ENCODE data around the gene RP9.
A peak's percentile ranks its signal among the peaks of the same experiment; 100 is the strongest.
"Not testable (repeated sequence)": the region's sequence is repeated elsewhere in the genome, so short reads cannot be mapped to it uniquely, and the experiment has no call there.

The RP9 gene

DNA sequence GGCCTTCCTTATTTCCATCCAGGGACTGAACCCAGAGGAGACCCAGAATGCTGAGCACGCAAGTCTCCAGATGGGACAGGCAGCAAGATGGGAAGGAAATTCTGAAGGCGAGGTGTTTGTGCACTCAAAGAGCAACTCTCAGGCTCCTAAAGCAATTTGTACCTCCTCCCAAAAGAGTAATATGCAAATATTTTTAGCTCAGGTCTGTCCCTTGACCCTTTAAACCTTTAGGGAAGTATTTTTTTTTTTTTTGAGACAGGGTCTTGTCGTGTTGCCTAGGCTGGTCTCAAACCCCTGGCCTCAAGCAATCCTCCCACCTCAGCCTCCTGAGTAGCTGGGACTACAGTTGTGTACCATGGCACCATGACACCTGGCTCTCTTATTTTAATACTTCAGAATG, 8.4 kb downstream of the RP9 start:
- DNase-seq, result no peak

DNA sequence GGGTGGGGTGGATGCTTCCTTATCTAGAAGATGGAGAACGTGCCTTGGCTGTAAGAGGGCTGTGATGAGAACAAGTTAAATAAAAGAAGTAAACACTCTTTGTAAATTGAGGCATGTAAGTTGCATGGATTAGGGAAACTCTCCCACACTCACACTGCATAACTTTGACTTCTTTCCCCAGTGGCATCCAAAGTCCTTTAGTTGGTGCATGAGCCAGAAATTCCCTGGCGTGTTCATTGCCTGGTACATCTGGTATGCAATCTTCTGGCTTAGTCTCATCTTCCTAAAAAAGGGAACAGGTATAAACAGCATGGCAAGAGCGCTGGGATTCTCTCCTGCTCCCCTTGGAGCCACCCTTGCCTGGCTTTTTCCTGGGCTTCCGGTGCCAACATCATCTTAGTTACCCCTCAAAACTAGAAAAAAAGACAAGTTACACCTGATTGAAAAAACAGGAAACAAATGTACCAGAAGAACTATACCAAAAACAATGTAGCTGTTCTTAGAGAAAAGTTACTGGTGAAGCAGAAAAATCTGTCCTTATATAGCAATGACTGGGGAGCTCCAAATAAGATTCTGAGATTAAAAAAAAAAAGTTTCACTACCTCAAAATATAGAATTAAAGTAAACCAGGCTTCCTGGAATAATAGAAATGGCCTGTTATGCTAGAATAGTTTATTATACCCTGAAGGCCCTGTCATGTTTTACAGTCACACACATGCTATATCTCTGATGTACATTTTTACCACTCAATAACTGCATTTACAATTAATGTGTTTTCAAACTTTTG, 9.9 kb downstream of the RP9 start:
- DNase-seq, result no peak

DNA sequence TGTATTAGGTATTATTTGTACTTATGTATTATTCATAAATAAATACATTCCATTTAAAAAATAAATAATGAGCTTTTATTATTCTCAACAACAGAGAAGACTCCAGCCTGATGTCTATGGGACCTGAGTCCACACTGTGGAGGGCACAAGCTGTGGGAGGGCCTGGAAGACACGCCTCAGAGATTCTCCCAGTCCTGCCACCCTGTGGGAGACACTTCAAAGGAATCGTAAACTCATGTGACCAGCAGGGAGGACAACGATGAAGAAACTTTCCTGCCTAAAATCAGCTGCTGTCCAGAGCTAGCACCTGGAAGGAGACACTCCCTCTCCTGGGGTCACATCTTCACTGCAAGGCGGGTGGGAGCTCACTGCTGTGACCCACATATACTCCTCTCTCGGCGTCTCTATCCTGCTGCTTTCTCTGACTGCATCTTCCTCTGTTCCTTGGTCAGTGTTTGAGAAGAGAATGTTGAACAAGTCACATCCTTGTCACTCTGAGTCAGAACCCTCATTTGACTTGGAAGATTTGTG, 14.4 kb downstream of the RP9 start:
- not testable (repeated sequence) for DNase-seq

DNA sequence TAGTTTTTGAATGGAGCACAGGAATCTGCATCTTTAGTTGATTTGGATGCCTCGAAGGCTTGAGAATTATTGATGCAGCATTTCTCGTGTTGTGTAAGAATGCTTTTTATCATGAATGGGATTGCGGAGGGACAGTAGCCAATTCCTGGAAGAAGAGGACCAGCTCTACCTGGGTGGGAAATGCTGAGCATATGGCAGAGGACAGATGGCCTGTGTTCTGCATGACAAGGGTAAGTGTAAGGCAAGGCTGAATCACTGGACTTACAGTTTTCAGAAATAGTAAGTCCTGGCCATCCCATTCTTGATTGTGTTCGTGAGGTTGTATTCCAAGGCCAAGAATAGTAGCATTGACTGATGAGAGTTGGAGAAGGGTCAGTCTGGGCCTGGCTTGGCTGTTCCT, 15.9 kb downstream of the RP9 start:
- DNase-seq, result no peak

DNA sequence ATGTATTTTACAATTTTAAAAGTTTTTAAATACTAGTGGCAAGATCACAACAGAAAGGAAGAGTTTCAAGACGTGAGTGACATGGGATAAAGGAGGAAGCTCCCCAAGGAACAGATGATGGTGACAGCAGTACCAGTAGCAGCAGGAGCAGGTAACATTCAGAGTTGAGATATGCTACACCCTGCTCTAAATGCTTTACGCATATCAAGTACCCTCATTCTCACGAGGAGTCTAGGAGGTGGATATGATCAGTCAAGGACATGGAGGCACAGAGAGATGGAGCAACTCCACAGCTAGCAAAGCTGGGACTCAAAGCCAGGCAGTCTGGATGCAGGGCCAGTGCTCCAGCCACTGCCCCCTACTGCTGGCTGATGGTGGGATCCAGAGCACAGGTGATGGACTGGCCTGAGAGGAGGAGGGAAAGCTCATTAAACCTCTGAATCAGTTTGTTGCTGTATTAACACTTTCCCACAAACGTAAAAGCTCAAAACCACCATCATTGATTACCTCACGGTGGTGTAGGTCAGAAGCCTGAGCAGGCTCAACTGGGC, 17.5 kb downstream of the RP9 start:
- no peak for DNase-seq

DNA sequence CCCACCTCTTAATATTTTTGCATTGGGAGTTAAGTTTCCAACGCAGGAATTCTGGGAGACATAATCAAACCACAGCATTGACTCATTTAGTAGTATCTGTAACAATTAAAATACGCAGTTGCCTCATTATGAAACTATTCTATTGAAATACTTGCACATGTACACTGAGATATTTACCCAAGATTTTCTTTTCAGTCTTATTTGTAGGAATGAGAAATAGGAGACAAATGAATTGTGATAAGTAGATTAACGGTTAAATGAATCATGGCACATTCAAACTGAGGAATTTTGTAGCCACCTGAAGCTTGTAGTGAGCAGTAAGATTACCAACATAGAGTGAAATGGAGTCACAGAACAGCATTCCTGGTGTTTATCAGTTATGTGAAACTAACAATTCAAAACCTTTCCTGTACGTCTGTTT, 18.1 kb downstream of the RP9 start:
- DNase-seq, result no peak

DNA sequence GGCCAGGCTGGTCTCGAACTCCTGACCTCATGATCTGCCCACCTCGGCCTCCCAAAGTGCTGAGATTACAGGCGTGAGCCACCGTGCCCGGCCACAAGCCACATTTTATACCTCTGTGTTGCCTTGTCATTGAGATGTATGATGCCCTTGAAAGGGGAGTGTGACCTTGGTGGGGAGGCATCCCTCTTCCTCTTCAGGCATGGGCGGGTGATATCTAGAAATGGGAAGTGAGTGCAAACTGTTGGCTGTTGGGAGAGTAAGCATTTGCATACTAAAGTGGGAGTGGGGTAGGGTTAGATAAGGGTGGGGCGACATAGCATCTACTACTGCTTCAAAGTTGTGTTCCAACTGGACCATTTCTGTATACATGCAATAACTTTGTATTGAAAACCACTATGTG, 20.1 kb downstream of the RP9 start:
- DNase-seq, result no peak

DNA sequence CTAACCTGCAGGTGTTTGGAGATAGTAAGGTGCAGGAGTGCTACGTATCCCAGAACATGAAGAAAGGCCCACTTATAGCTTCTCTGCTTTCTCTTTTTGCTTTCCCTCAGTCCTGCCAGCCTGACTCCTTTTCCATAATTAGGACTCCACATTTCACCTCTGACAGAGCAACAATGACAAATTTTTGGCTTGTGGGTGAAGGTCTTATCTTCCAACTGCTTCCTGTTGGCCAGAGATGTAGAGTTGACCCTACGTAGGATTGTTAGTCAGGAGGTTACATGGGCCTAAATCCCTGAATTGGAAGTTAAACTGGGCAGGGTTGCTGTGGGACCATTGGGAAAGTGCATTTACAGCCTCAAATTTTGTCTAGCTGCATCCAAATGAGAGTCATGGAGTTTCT, 21.3 kb downstream of the RP9 start:
- DNase-seq, result no peak

DNA sequence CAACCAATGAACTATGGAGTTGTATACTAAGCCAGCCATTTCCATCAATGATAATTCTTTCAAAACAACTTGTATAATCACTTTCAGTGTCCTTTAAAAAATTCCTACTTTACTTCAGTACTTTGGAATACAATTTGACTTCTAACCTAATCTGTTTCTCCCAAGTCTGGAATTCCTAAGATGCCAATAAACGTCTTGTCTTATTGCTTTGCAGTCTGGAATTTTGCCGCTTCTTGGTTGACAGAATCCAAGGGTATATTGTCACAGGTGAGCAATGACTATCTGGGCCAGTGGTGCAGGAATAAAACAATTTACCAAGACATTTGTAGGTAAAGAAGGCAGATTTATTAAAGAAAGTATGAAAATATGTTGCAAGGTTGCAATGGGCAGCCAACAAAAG, 21.8 kb downstream of the RP9 start:
- DNase-seq, result no peak

DNA sequence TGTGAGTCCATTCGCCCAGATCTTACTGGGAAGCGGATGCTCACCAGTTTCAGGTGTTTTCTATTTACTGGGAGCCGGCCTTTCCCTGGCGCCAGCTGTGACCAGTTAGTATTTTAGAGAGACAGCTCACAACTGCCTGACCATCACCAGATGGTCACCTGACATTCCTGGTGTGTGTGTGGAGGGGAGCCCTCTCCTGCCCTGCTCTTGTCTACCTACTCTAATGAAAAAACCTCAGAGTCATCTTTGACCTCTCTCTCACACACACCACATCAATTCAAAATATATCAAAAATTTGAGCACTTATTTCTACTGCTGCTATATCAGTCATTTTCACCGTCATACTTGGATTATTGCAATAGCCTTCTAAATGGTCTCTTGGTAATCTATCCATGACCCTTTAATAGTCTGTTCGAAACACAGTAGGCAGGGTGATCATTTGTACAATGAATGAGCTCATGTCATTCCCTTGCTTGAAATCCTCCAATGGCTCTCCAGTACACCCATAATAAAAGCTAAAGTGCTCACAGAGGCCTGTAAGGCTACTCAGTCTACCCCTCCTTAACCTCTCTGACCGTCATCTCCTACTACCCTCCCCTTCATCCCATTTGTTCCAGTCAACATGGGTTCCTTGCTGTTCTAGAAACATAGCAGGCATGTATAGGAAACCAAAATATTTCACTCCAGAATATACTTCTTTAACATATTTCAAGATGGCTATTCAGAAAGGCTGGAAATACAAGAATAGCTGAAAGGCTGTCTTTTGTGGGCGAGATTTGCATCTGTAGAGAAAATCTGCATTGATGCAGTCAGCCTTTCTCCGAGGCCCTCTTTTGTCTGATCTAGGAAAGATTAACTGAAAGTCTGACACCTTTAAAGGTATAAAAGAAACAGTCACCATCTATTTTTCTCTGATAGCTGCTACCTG, 29.2 kb downstream of the RP9 start:
- DNase-seq, result no peak

DNA sequence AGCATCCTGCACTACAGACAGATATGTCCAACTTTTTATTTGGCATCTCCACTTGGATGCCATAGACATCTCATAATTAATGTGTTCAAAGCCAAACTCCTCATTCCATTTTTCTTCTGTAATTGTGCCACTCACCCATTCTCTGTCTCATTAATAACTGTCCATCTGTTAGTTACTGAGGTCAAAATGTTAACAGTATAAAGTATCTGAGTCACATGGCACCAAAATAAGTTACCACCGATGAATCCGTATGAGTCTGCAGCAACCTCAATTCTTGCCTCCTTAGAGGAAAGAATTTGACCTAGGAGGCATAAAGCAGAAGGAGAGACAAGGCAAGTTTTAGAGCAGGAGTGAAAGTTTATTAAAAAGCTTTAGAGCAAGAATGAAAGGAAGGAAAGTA, 30.1 kb downstream of the RP9 start:
- no peak for DNase-seq

DNA sequence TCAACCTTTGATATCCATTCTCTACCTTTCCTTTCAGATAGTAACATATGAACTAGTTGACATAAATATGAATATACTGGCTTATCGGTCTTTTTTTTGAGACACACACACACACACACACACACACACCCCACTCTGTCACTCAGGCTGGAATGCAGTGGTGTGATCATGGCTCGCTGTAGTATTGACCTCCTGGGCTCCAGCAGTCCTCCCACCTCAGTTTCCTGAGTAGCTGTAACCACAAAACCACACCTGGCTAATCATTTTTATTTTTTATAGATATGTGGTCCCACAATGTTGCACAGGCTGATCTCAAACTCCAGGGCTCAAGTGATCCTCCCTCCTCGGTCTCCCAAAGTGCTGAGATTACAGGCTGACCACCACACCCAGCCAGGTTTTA, 32.5 kb downstream of the RP9 start:
- no peak for DNase-seq

DNA sequence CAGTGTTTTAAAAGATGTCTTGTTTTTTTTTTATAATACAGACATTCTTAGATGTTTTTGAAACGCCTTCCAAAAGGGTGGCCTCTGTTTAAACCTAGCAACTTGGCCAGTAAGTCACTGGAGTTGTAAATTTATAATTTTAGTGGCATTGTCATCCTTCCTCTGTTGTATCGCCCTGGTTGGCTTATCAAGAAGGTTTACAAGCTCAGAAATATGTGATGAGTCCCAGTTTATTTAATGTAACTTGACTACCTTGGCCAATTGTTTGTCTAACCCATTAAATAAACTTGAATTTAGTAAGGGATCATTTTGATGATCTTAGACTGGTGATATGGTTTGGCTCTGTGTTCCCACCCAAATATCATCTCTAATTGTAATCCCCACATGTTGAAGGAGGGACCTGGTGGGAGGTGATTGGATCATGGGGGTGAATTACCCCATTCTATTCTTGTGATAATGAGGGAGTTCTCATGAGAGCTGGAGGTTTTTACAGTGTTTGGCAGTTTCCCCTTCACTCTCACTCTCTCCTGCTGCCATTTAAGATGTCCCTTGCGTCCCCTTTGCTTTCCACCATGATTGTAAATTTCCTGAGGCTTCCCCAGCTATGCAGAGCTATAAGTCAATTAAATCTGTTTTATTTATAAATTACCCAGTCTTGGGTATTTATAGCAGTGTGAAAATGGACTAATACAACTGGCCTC, 33.2 kb downstream of the RP9 start:
- no peak for DNase-seq

DNA sequence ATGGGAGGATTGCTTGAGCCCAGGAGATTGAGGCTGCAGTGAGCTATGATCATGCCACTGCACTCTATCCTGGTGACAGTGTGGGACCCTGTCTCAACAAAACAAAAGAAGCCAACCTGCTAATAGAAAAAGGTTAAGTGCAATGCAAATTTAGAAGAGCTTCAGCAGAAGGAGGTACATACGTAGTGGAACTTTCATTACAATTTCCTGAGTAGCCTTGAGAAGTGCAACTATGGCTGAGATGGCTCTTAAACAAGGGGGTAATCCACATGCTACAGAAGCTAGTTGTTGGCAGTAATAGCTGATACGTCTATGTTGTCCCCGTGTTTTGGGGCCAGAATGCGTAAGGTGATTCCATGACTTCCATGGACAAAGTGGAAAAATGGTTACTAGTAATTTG, 36.0 kb downstream of the RP9 start:
- no peak for DNase-seq

DNA sequence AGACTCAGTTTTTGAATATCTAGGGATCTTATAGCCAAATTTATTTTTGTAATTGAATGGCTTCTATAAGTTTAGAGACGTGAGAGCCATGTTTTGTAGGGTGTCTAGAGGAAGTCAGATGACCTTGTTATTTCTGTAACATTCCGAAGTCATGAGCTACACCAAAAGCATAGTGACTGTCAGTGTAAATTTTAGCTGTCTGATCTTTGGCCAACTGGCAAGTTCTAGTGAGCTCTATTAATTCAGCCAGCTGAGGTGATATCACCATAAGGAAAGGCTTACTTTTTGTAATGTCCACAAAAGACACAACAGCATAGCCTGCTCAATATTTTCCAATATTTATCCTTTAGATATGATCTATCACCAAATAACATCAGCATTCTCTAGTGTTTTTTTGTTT, 36.7 kb downstream of the RP9 start:
- DNase-seq, result no peak

DNA sequence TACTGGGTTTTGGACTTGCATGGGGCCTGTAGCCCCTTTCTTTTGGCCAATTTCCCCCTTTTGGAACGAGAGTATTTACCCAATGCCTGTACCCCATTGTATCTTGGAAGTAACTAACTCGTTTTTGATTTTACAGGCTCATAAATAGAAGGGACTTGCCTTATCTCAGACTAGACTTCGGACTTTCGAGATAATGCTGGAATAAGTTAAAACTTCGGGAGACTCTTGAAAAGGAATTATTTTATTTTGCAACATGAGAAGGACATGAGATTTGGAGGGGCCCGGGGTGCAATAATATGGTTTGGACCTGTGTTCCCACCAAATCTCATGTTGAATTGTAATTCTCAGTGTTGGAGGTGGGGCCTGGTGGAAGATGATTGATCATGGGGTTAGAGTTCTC, 38.4 kb downstream of the RP9 start:
- DNase-seq, result no peak

DNA sequence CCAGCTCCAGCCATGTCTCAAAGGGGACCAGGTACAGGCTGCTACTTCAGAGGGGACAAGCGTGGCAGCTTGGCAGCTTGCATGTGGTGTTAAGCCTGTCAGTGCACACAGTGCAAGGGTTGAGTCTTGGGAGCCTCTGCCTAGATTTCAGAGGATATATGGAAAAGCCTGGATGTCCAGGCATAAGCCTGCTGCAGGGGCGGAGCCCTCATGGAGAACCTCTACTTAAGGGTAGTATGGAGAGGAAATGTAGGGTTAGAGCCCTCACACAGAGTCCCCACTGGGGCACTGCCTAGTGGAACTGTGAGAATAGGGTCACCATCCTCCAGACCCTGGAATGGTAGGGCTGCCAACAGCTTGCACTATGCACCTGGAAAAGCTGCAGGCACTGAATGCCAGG, 38.9 kb downstream of the RP9 start:
- DNase-seq, result no peak

DNA sequence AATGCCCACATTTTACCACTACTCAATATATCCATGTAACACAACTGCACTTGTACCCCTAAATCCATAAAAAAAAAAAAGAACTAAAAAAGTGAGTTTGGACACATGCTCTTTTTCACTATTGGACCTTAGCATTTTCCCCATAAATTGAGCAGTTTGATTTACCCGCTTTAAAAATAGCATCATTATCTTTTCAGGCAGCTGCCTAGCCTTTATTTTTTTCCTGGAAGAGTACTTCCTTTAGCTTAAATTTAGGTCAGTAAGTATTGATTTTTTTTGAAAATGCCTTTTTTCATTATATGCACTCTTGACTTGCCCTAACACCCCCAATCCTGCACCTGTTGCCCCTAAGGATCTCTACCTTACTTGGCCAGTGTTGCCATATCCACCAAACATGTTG, 41.3 kb downstream of the RP9 start:
- no peak for DNase-seq

DNA sequence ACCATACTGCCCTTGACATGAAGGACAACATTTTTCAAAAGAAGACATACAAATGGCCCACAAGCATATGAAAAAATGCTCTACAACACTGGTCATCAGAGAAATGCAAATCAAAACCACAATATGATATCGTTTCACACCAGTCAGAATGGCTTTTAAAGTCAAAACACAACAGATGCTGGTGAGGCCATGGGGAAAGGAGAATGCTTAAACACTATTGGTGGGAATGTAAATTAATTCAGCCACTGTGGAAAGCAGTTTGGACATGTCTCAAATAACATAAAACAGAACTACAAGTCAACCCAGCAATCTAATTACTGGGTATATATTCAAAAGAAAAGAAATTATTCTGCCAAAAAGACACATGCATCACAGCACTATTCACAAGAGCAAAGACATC, 42.4 kb downstream of the RP9 start:
- DNase-seq, result no peak

DNA sequence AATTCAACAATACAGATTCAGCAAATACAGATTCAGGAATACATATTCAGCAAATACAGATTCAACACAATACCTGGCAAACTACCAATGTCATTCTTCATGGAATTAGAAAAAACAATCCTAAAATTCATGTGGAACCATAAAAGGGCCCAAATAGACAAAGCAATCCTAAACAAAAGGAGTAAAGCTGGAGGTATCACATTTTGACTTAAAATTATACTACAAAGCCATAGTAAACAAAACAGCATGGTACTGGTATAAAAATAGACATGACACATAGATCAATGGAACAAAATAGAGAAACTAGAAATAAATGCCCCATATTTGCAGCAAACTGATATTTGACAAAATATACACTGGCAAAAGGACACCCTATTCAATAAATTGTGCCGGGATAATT, 43.2 kb downstream of the RP9 start:
- DNase-seq, result no peak

DNA sequence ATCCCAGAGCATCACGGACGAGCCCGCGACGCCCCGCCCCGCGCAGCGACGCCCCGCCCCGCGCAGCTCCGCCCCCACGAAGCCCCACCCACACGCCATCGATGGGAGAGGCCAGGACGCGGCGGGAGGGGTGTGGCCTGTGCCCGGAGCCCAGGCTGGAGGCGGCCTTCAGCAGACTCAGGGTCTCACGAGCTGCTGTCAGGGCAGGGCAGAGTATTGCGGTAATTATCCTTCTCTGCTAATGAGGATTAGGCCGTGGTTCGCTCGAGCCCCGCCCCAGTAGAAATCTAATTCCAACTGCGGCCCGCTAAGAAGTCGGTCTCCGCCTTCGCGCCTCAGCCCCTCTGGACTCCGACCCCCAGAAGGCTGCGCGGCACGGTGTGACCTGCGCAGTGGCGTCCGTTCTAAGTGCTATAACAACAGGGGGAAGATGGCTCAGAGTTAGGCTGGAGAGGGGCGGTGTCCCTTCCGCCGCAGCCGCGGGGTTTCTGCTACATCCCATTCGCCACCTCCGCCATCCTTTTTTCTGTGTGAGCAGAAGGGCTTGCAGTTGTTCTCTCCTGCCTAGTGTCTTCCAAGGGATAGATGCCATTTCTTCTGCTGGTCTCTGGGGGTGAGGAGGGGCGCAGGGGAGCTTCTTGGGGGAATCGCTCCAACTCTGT, 46.3 kb downstream of the RP9 start:
- peak; percentile 94 for DNase-seq

DNA sequence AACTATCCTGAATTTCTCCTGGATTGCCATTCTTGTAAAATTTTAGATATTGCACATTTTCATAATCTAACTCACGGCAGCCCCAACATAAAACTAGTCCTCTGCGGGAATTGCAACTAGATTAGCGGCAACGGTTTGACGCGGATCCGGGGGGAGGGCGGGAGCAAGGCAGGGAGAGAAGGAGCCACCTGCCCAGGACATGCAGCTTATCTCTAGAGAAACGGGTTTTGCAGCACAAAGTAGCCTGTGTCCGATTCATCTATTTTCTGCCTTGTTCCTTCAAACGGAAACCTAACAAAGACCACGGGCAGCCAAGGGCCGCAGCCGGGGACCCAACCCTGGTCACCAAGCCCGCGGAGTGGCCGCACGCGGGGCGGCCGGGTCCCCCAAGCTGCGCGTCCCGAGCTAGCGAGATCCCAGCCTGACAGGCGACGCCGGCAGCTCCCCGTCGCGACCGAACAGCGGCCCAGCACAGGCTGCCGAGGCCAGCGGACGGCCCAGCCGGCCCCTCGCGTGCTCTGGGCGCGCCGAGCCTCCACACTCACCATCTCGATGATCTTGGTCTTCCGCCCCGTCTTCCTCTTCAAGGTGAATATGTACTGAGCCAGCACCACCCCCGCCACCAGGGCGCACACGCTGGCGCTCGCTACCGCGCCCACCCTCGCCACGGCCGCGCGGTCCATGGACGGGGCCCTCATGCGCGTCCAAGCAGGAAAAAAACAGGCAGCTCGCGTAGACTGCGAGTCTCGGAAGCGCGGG, 47.0 kb downstream of the RP9 start, which contains the start of gene NT5C3A:
Gene NT5C3A, minus strand, starts transcription at position 754 of the 759 bp plus-strand sequence. Its CDS starts 71 bp downstream, at position 683.
- DNase-seq, result no peak

All from activated T-cell treated with anti-CD3 and anti-CD28 coated beads, Interleukin-2, amount 50 U/mL, for 1 hour (primary cell).